GM19328 (cell line): Measurements from ENCODE around the gene PCNX1.
"Not testable (repeated sequence)": the region's sequence is repeated elsewhere in the genome, so short reads cannot be mapped to it uniquely, and the experiment has no call there.

Experiments
- ATAC-seq: cut with Tn5 transposase; IDR thresholded peaks from one replicate; pipeline ENCODE4 v1.9.1; 2021; ENCODE audit warnings: mild to moderate bottlenecking, moderate library complexity; ENCODE audit not compliant: unreplicated experiment

PCNX1 gene

GRCh38 chr14:71062581-71063303, 155.5 kb downstream of the PCNX1 start:
- ATAC-seq: no peak

- ATAC-seq: no peak
Observed at GRCh38 chr14:71063351-71063750, 156.1 kb downstream of the PCNX1 start.

- ATAC-seq: not testable (repeated sequence)
Observed at GRCh38 chr14:71064747-71065146, 157.5 kb downstream of the PCNX1 start.

GRCh38 chr14:71070169-71070568, 162.9 kb downstream of the PCNX1 start:
- ATAC-seq: no peak

GRCh38 chr14:71071042-71071441, 163.8 kb downstream of the PCNX1 start:
- ATAC-seq: no peak

GRCh38 chr14:71076462-71077092, 169.3 kb downstream of the PCNX1 start:
- ATAC-seq: no peak

GRCh38 chr14:71078500-71078899, 171.2 kb downstream of the PCNX1 start:
- no peak for ATAC-seq

GRCh38 chr14:71086567-71086966, 179.3 kb downstream of the PCNX1 start:
- ATAC-seq: no peak

GRCh38 chr14:71089971-71090370, 182.7 kb downstream of the PCNX1 start:
- ATAC-seq: no peak

- ATAC-seq: no peak
Observed at GRCh38 chr14:71094722-71095121, 187.5 kb downstream of the PCNX1 start.

- ATAC-seq: no peak
Observed at GRCh38 chr14:71096947-71097346, 189.7 kb downstream of the PCNX1 start.

- no peak for ATAC-seq
Observed at GRCh38 chr14:71103662-71104484, 196.6 kb downstream of the PCNX1 start.

GRCh38 chr14:71105177-71105576, 197.9 kb downstream of the PCNX1 start:
- ATAC-seq: no peak

GRCh38 chr14:71107921-71108320, 200.7 kb downstream of the PCNX1 start:
- no peak for ATAC-seq

GRCh38 chr14:71108398-71109119, 201.3 kb downstream of the PCNX1 start:
- no peak for ATAC-seq

- no peak for ATAC-seq
Observed at GRCh38 chr14:71113376-71113775, 206.1 kb downstream of the PCNX1 start.

GRCh38 chr14:71114565-71114964, 207.3 kb downstream of the PCNX1 start:
- ATAC-seq: no peak

GRCh38 chr14:71115306-71115705, 208.0 kb downstream of the PCNX1 start:
- ATAC-seq: no peak

- no peak for ATAC-seq
Observed at GRCh38 chr14:71115821-71116567, 208.7 kb downstream of the PCNX1 start.

- ATAC-seq: no peak
Observed at GRCh38 chr14:71116568-71117122, 209.4 kb downstream of the PCNX1 start.
